ENCODE measurements around the gene SMIM28. TPM values are rescaled to one million over a fixed set of nuclear protein-coding genes. Genes with fewer than 3 reads are reported as not detected.

The SMIM28 gene
- total and polyA plus RNA-seq, 8 donors: not detected

DNA sequence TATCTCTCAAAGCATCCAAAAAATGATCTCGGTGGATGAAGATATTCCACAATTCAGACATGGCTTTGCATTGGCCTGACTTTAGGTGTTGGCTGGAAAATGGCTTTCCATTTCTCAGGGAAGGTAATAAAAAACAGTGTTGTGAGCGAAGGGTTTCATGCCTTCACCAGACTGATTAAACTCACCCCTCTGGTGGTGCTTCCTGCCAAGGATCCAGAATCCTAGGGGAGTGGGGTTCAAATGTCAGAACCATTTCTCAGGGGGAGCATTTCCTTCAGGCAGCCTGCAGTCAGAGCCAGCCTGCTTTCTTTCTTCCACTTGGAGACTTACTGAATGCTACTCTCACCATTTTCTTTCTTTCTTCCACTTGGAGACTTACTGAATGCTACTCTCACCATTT is 45.7 kb upstream of the SMIM28 start:
- TF ChIP-seq EP300 (IDR thresholded peaks at IDR 0.05): no peak
- no peak for TF ChIP-seq POLR2A (IDR thresholded peaks at IDR 0.05)
- TF ChIP-seq POLR2AphosphoS5 (IDR thresholded peaks at IDR 0.05): no peak
- no peak for TF ChIP-seq CTCF (IDR thresholded peaks at IDR 0.05)
- H3K4me3 ChIP-seq: no peak overlapping the region
- DNase-seq: no peak
- 57 to 72% (median 65%) methylated on average over 2 of the region's 2 CpGs for WGBS, 5 donors
- H3K27me3 ChIP-seq: no peaks in the 10 kb centered on the region
- no peaks in the 10 kb centered on the region for H3K9me3 ChIP-seq
- intact Hi-C loops (cut with DNase I; ENCODE audit: low total_unique reads): no loop called here
- peaks cover 0 to 55% (median 29%) of the 10 kb centered on the region in 4 donors for H3K36me3 ChIP-seq
- no peaks in the 10 kb centered on the region for H3K4me1 ChIP-seq
- H3K27ac ChIP-seq: no peak overlapping the region

DNA sequence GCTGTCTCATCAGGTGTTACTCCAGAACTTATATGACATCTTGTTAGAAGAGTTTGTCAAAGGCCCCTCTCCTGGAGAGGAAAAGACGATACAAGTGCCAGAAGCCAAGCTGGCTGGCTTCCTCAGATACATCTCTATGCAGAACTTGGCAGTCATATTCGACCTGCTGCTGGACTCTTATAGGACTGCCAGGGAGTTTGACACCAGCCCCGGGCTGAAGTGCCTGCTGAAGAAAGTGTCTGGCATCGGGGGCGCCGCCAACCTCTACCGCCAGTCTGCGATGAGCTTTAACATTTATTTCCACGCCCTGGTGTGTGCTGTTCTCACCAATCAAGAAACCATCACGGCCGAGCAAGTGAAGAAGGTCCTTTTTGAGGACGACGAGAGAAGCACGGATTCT is 43.7 kb upstream of the SMIM28 start:
- no peak for DNase-seq
- H3K4me3 ChIP-seq: no peak overlapping the region
- WGBS, 5 donors: 89 to 93% (median 91%) methylated on average over 7 to 14 of the region's 14 CpGs
- no peaks in the 10 kb centered on the region for H3K9me3 ChIP-seq
- intact Hi-C loops (cut with DNase I; ENCODE audit: low total_unique reads): no loop called here
- no peaks in the 10 kb centered on the region for H3K4me1 ChIP-seq
- no peak overlapping the region for H3K27ac ChIP-seq
- H3K27me3 ChIP-seq: no peaks in the 10 kb centered on the region
- H3K36me3 ChIP-seq: peaks cover 0 to 48% (median 21%) of the 10 kb centered on the region in 4 donors
- TF ChIP-seq CTCF (IDR thresholded peaks at IDR 0.05): no peak

- intact Hi-C loops (cut with DNase I; ENCODE audit: low total_unique reads): no loop called here
- H3K4me1 ChIP-seq: no peaks in the 10 kb centered on the region
- H3K36me3 ChIP-seq: peaks cover 0 to 48% (median 17%) of the 10 kb centered on the region in 4 donors
- no peak for TF ChIP-seq EP300 (IDR thresholded peaks at IDR 0.05)
- no peak for TF ChIP-seq POLR2AphosphoS5 (IDR thresholded peaks at IDR 0.05)
- TF ChIP-seq POLR2A (IDR thresholded peaks at IDR 0.05): no peak
- no peak for TF ChIP-seq CTCF (IDR thresholded peaks at IDR 0.05)
- no peak for DNase-seq
- H3K27ac ChIP-seq: no peak overlapping the region
- H3K27me3 ChIP-seq: no peaks in the 10 kb centered on the region
- H3K9me3 ChIP-seq: no peaks in the 10 kb centered on the region
- WGBS, 5 donors: 94 to 97% (median 95%) methylated on average over 14 of the region's 14 CpGs
- no peak overlapping the region for H3K4me3 ChIP-seq
Measured at GRCh38 chr6:138334963-138335362, 42.7 kb upstream of the SMIM28 start.

- Histone ChIP-seq H3K4me3 (no peak overlapping the region), H3K36me3 (peaks cover 0 to 49% (median 16%) of the 10 kb centered on the region in 4 donors), H3K9me3 (no peaks in the 10 kb centered on the region), H3K4me1 (no peaks in the 10 kb centered on the region), H3K27ac (no peak overlapping the region), H3K27me3 (no peaks in the 10 kb centered on the region)
- WGBS, 5 donors: 85 to 95% (median 93%) methylated on average over 8 of the region's 8 CpGs
- no peak for DNase-seq
- intact Hi-C loops (cut with DNase I; ENCODE audit: low total_unique reads): no loop called here
- no peak for TF ChIP-seq CTCF (IDR thresholded peaks at IDR 0.05)
- TF ChIP-seq POLR2A (IDR thresholded peaks at IDR 0.05): no peak
- no peak for TF ChIP-seq POLR2AphosphoS5 (IDR thresholded peaks at IDR 0.05)
- TF ChIP-seq EP300 (IDR thresholded peaks at IDR 0.05): no peak
Measured at GRCh38 chr6:138336221-138336620, 41.5 kb upstream of the SMIM28 start.

Data from stomach (tissue), 9 donors.